ENCODE results near the gene MET. TPM values are rescaled to one million over a fixed set of nuclear protein-coding genes. Genes with fewer than 3 reads are reported as not detected.
A peak's percentile ranks its signal among the peaks of the same experiment; 100 is the strongest.

MET gene
- total and polyA plus RNA-seq, 10 of the 15 experiments (the other 5 are each of a cell fraction or from before 2014, with no cell fraction given): 0.01 to 0.21 TPM; not detected in 8

- TF ChIP-seq SPI1 (IDR thresholded peaks at IDR 0.05; ENCODE audit: borderline replicate concordance, insufficient read depth, low read depth, low read length) (peak; percentile 99), IKZF2 (IDR thresholded peaks at IDR 0.05) (peak; percentile 47 to 66; a peak in 3 of 4 replicates), ZBED1 (IDR thresholded peaks at IDR 0.05; ENCODE audit: borderline replicate concordance) (peak; percentile 80; the same call in 1 of the 2 replicates), NFXL1 (IDR thresholded peaks at IDR 0.05; ENCODE audit: borderline replicate concordance) (no peak), HDGF (IDR thresholded peaks at IDR 0.05) (no peak), POLR2A (IDR thresholded peaks at IDR 0.05; ENCODE audit: low read depth, low read length) (no peak), SRF (IDR thresholded peaks at IDR 0.05; ENCODE audit: low read depth in 2 of 2, low read length in 2 of 2) (no peak), ATF2 (IDR thresholded peaks at IDR 0.05; ENCODE audit: low read length) (peak; percentile 83), CBFB (IDR thresholded peaks at IDR 0.05; ENCODE audit: low read depth) (peak; percentile 76), MTA2 (IDR thresholded peaks at IDR 0.05; ENCODE audit: low read depth) (peak; percentile 73), NR2C1 (IDR thresholded peaks at IDR 0.05) (no peak), KAT2A (conservative IDR thresholded peaks at IDR 0.05; ENCODE audit: control insufficient read depth, low read depth, low read length) (no peak), GATAD2B (conservative IDR thresholded peaks at IDR 0.05; ENCODE audit: low read depth) (0 out of 2 replicates have a peak, but pooled peaks have one; percentile 32), RAD21 (IDR thresholded peaks at IDR 0.05; ENCODE audit: insufficient read depth, low read depth, low read length) (no peak), HSF1 (IDR thresholded peaks at IDR 0.05; ENCODE audit: low read depth, low read length) (no peak), ZNF217 (IDR thresholded peaks at IDR 0.05) (peak; percentile 98), RUNX3 (IDR thresholded peaks at IDR 0.05; ENCODE audit: low read length) (peak; percentile 96), MLLT1 (IDR thresholded peaks at IDR 0.05) (peak; percentile 63)
Measured at GRCh38 chr7:116683786-116684185, 11.8 kb downstream of the MET start (continued).
